NB4 (cell line): ENCODE measurements around the gene GPX5.

Experiments used
- CTCF ChIP-seq: IDR thresholded peaks from one replicate; pipeline ENCODE4 v1.5.1; 2012; ENCODE audit warnings: low read depth, low read length
- MAX ChIP-seq: IDR thresholded peaks from 2 replicates; pipeline ENCODE4 v1.6.1; 2011; ENCODE audit warnings: low read depth, low read length
- MYC ChIP-seq: IDR thresholded peaks from 2 replicates; pipeline ENCODE4 v1.6.1; 2011; ENCODE audit warnings: low read depth, low read length
- POLR2A ChIP-seq: IDR thresholded peaks from 2 replicates; pipeline ENCODE4 v1.6.1; 2011; ENCODE audit warnings: mild to moderate bottlenecking; ENCODE audit not compliant: insufficient read length; ENCODE audit errors: extremely low read depth

DNA sequence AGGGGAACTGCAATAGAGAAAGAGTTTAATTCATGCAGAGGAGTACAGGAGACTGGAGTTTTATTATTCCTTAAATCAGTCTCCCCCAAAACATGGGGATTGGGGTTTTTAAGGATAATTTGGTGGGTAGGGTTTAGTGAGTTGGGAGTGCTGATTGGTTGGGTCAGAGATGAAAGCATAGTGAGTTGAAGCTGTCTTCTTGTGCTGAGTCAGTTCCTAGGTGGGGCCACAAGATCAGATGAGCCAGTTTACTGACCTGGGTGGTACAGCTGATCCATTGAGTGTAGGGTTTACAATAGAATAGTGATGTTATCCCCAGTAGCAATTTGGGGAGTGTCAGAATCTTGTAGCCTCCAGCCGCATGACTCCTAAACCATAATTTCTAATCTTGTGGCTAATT lies 39.1 kb upstream of the GPX5 start:
- TF ChIP-seq CTCF (no peak), POLR2A (no peak), MAX (no peak), MYC (no peak)
